SJSA1 (cell line): ENCODE results near the gene SMYD2. TPM values are rescaled to one million over a fixed set of nuclear protein-coding genes. Genes with fewer than 3 reads are reported as not detected.

Experiments used
- DNase-seq, 2 experiments: peaks; one replicate each; pipeline ENCODE4 v3.0.0-alpha.2; 2015 to 2020; ENCODE audit warnings: low spot score in 2 of 2, low read depth in 1 of 2
- H3K27ac ChIP-seq: fragments of 250-450 bp; sonication (Bioruptor Pico); 2 replicates; pipeline ENCODE4 v1.5.1; 2020; ENCODE audit warnings: mild to moderate bottlenecking, moderate library complexity
- H3K27me3 ChIP-seq: fragments of 250-450 bp; sonication (Bioruptor Pico); replicated peaks from 2 replicates; pipeline ENCODE4 v1.5.1; 2020; ENCODE audit warnings: mild to moderate bottlenecking, moderate library complexity
- H3K36me3 ChIP-seq: fragments of 250-450 bp; sonication (Bioruptor Pico); 2 replicates; pipeline ENCODE4 v1.5.1; 2020; ENCODE audit warnings: mild to moderate bottlenecking
- H3K4me1 ChIP-seq: fragments of 250-450 bp; sonication (Bioruptor Pico); replicated peaks from 2 replicates; pipeline ENCODE4 v1.6.1; 2021; ENCODE audit warnings: mild to moderate bottlenecking
- H3K4me3 ChIP-seq: fragments of 250-450 bp; sonication (Bioruptor Pico); 2 replicates; pipeline ENCODE4 v1.5.1; 2020; ENCODE audit warnings: mild to moderate bottlenecking
- H3K9me3 ChIP-seq: fragments of 250-450 bp; sonication (Bioruptor Pico); replicated peaks from 2 replicates; pipeline ENCODE4 v1.5.1; 2020; ENCODE audit warnings: mild to moderate bottlenecking
- total RNA-seq: library from RNA; depleted of rRNA; stranded (reverse); fragments of >200 nt; shearing (Covaris generic); gene quantifications from 2 replicates; pipeline ENCODE4 v1.2.3, GENCODE V29; 2014

Gene SMYD2
- total RNA-seq, 1 experiment from 2014 or later: 69.5 TPM

DNA sequence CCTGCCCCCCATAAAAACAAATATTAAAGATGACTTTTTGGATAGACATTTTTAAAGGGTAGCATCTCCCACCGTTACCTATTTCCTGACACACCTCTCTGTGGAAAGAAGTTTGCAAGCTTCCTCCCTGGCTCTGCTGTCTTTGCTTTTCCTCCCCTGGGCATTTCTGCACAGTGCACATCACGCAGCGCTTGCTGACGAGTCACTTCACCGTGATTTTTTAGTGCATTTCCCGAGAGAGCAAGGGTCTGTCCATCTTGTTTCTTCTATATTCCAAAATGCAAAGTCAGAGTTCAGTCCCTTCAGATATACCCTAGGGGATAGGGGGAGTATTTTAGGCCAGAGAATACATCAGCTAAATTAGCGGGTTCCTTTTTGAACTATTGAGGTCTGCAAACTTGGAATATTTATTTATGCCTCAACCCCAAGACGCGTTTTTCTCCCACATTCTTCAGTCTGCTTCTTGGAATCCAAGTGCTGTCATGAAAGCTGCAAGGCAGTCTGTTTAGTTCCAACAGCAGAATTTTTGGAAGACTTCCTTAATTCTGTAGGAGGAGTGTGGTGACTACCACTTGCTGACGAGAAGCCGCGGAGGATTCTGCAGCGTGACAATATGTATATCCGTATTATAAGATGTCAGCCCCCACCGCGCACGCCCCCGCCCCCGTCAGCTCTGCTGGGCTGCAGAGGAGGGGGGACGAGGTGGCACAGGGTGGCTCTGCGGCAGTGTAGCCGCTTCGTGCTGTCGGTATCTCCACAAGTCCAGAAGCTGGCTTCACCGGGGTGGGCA lies 22.4 kb downstream of the SMYD2 start:
- no peak overlapping the region for H3K27ac ChIP-seq
- H3K4me1 ChIP-seq: no peaks in the 10 kb centered on the region; the same call in 1 of the 2 replicates
- no peaks in the 10 kb centered on the region for H3K27me3 ChIP-seq
- H3K9me3 ChIP-seq: no peaks in the 10 kb centered on the region
- no peak for DNase-seq
- no peak overlapping the region for H3K4me3 ChIP-seq
- peaks cover 3% of the 10 kb centered on the region; the same call in 1 of the 2 replicates for H3K36me3 ChIP-seq

DNA sequence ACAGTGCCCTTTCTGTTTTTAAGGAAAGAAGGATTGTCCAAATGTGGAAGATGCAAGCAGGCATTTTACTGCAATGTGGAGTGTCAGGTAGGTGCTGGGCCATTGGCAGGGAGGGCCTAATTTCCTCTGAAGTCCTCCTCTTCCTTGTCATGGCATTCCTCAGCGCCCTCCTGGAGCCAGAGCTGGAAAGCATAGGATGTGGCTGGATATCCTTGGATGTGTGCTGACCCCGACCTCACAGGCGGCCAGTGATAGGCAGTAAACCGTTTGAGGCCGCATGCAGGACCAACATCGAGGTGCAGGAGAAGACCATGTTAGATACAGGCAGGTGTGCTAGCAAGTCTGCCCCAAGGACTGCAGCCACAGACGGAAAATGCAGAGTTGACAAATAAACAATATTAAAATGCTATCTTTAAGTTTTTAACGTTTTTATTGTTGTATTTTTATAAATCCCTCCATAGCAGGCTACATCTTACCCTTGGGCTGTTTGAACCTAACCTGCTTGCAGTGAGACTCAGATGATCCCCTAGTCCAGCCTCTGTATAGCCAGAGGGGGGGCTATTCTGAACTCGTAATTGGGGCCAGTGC lies 24.3 kb downstream of the SMYD2 start:
- no peaks in the 10 kb centered on the region for H3K9me3 ChIP-seq
- H3K4me1 ChIP-seq: no peaks in the 10 kb centered on the region; the same call in 1 of the 2 replicates
- H3K27me3 ChIP-seq: no peaks in the 10 kb centered on the region
- no peak for DNase-seq
- peaks cover 3% of the 10 kb centered on the region; the same call in 1 of the 2 replicates for H3K36me3 ChIP-seq
- H3K4me3 ChIP-seq: no peak overlapping the region
- no peak overlapping the region for H3K27ac ChIP-seq

DNA sequence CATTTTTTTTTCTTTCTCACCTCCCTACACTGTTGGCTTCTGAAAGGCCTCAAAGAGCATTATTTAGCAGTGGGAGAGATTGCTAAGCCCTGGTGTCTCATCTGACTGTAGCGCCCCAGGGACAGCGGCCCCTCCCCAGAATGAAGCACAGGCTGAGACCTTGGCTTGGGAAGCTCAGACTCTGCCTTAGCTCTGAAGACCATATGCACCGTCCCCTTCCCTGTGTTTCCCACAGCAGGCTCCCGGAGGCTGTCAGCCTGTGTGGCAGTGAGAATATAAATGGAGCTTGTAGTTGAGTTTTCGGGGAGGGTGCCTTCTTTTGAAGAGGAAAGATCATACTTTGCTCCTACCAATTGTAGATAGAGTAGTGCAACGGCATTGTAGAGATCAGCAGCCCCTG lies 25.3 kb downstream of the SMYD2 start:
- DNase-seq: no peak
- Histone ChIP-seq H3K9me3 (no peaks in the 10 kb centered on the region), H3K36me3 (peaks cover 3% of the 10 kb centered on the region; the same call in 1 of the 2 replicates), H3K4me1 (no peaks in the 10 kb centered on the region; the same call in 1 of the 2 replicates), H3K27ac (no peak overlapping the region), H3K4me3 (no peak overlapping the region), H3K27me3 (no peaks in the 10 kb centered on the region)

DNA sequence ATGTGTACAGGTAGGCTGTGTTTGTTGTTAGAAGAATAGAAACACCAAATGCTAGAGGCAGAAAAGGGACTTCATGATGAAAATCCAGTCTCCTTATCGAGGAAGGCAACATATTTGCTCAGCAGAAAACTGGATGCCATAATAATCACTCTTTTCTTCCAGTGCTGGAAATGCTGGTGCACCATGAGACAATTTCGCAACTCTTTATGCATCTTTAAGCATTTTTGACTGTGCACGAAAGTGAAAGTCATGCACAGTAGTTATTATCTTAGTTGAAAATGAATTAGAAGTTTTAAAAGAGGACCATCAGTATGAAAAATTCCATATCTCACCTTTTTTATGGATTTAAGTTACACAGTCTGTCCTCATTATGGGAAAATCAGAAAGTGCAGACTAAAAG lies 29.1 kb downstream of the SMYD2 start:
- Histone ChIP-seq H3K9me3 (no peaks in the 10 kb centered on the region), H3K4me3 (no peak overlapping the region), H3K27me3 (no peaks in the 10 kb centered on the region), H3K4me1 (no peaks in the 10 kb centered on the region), H3K36me3 (peaks cover 2% of the 10 kb centered on the region; the same call in 1 of the 2 replicates), H3K27ac (no peak overlapping the region)
- DNase-seq: no peak

DNA sequence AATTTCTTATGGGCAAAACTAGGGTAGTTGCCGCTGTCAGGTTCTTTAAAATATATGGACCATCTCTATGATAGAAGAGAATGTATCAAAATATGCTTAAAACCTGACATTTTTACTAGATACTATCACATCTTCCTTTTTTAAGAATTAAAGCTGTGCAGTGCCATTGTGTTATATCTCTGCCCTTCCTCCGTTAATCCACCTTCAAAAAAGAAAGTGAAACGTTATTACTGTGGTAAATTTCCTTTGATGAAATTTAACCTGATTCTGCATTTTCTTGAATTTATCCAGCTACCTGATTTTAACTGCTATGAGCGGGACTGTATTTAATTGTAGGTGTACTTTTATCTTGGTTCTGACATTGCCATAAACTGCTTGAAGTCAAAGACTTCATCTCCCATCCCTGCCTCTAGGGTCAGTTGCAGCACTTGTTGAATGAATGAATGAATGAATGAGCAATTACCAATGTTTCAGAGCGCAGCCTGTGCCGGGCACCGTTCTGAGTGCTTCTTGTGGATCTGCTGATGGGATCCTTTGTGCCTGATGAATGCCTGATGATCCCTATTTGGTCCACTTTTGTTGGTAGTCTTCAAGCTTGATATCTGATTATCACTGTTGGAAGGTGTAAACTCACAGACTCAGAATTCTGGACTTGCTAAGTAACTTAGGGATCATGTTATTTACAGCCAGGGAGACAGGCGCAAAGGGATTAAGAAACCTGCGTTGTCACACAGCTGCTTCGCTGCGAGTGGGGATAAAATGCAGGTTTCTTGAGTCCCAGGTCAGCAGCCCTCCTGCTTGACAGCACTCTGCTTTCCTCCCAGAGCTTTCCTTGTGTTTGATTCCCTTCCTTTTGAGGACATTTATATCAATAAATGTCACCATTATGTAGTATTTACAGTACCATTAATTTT lies 30.1 kb downstream of the SMYD2 start:
- no peak overlapping the region for H3K4me3 ChIP-seq
- H3K36me3 ChIP-seq: peaks cover 7% of the 10 kb centered on the region
- H3K4me1 ChIP-seq: no peaks in the 10 kb centered on the region
- DNase-seq: no peak
- no peaks in the 10 kb centered on the region for H3K27me3 ChIP-seq
- no peak overlapping the region for H3K27ac ChIP-seq
- H3K9me3 ChIP-seq: no peaks in the 10 kb centered on the region

DNA sequence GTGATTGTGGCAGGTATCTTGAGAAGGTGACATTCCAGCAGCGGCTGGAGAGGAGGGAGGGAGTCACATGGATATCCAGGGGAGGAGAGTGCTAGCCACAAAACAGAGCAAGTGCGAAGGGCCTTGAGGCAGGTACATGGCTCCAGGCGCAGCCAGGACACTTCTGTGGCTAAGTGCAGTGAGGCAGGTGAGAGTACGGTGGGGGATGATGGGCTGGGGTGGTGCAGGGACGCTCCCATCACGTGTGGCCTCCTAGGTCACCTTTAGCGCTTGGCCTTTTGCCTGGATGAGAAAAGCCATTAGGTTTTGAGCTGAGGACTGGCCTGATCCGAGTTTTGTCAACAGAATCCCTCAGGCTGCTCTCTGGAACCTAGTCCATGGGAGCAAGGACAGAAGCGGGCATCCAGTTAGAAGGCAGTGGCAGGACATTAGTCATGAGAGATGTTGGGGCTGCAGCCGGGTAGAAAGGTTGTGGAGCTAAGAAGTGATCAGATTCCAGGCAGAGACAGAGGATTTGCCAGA lies 31.6 kb downstream of the SMYD2 start:
- DNase-seq: no peak
- Histone ChIP-seq H3K36me3 (peaks cover 7% of the 10 kb centered on the region), H3K4me1 (0 out of 2 replicates have a peak, but pooled peaks cover 3% of the 10 kb centered on the region), H3K4me3 (no peak overlapping the region), H3K27me3 (no peaks in the 10 kb centered on the region), H3K27ac (no peak overlapping the region), H3K9me3 (no peaks in the 10 kb centered on the region)

DNA sequence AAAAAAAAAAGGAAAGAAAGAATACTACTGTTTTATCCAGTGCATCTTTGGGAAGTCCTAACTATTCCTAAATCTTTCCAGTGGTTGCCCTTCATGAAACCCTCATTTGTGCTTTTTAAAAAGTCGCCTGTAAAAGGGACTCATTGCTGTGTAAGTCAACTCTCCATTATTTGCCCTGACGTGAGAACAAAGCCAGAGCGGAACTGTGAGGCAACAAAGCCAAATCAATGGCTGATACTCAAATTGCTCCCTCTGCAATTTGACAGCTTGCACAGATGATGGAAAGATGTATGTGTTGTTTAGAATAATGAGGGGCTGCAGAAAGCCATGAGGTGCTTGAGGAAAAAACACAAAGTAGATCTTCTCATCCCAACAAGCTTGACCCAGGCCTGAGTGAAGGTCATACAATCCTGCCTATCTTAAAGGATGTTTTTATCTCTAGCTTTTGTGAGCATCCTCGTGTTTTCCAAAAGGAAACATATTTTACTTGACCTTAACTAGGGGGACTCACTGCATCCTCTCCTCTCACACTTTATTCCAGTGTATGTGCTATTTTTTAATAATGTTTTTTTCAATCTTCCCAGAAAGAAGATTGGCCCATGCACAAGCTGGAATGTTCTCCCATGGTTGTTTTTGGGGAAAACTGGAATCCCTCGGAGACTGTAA lies 33.4 kb downstream of the SMYD2 start:
- no peaks in the 10 kb centered on the region for H3K27me3 ChIP-seq
- H3K4me3 ChIP-seq: no peak overlapping the region
- H3K9me3 ChIP-seq: no peaks in the 10 kb centered on the region
- H3K27ac ChIP-seq: no peak overlapping the region
- H3K4me1 ChIP-seq: 0 out of 2 replicates have a peak, but pooled peaks cover 3% of the 10 kb centered on the region
- peaks cover 11% of the 10 kb centered on the region for H3K36me3 ChIP-seq
- DNase-seq: no peak

DNA sequence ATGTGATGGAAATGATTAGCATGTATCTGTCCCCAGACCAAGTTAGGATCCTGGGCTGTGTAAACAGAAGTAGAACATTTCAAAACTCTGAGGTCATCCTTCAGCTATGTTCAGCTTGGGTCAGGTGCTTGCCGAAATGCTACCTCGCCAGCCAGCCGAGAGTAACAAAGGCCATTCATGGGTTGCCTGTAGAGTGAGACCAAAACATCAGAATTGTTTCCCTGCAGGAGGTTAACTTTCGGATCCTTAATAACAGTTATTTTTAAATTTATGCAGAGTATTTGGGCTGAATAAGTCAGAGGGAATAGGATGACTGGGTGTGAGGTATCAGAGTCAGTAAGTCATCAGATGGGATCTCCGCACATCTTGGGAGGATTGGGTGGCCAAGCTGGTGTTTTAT lies 35.6 kb downstream of the SMYD2 start:
- Histone ChIP-seq H3K36me3 (peaks cover 20% of the 10 kb centered on the region), H3K27me3 (no peaks in the 10 kb centered on the region), H3K9me3 (no peaks in the 10 kb centered on the region), H3K4me1 (0 out of 2 replicates have a peak, but pooled peaks cover 3% of the 10 kb centered on the region), H3K4me3 (no peak overlapping the region), H3K27ac (no peak overlapping the region)
- no peak for DNase-seq

DNA sequence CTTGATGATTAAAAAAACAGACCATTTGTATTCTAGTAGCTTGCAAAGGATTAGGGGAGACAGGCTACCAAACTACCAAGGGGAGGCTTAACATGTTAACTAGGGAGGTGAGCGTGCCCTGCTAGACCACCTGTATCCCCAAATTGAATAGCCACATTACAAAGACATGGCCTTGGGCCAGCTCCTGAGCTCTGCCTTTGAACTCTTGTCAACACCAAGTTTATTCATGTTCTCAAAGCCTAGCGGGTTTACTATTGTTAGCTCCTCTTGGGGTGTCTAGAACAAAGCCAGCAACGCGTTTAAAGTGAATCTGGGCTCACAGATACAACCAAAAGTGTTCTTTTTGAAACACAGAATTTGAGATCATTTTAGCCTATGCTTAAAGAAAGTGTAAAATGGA lies 36.3 kb downstream of the SMYD2 start:
- Histone ChIP-seq H3K9me3 (no peaks in the 10 kb centered on the region), H3K4me1 (0 out of 2 replicates have a peak, but pooled peaks cover 3% of the 10 kb centered on the region), H3K36me3 (peaks cover 20% of the 10 kb centered on the region), H3K27ac (no peak overlapping the region), H3K27me3 (no peaks in the 10 kb centered on the region), H3K4me3 (no peak overlapping the region)
- no peak for DNase-seq

DNA sequence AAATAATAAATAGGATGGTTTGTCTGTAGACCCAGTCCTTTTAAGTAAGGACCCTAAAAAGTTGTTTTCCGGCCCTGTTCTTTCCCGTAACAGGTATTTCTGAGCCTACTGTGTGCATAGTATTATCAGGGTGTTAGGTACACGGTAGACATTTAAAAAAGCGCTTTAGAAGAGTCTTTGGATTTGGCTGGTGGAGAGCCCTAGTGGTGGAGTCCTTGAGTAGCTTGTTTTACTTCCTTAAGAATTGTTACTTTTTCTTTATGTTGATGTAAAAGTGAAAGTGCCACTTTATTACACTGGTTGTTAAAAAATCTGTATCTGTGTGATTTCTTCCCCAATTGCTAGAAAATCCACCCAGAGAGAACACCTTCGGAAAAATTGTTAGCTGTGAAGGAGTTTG lies 36.8 kb downstream of the SMYD2 start:
- no peaks in the 10 kb centered on the region for H3K9me3 ChIP-seq
- no peak for DNase-seq
- peaks cover 20% of the 10 kb centered on the region for H3K36me3 ChIP-seq
- no peak overlapping the region for H3K4me3 ChIP-seq
- H3K4me1 ChIP-seq: 0 out of 2 replicates have a peak, but pooled peaks cover 3% of the 10 kb centered on the region
- no peaks in the 10 kb centered on the region for H3K27me3 ChIP-seq
- H3K27ac ChIP-seq: no peak overlapping the region

DNA sequence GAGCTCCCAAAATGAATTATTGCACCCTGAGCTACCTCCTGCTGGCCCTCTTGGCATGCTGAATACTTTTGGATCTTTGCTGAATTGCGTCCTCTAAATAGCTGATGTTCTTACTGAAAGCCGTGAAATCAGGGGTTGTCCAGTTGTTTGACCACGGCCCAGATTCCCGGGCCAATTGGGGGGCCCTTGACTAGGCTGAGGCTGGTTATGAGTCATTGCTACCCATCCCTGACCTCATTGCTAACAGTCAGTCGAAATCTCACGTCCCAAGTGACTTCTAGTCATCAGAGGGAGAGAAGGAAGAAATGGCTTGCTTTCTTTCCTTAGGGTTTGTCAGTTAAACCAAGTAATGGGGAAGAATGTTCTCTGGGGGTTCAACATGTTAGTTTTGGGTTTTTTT lies 37.4 kb downstream of the SMYD2 start:
- H3K27ac ChIP-seq: no peak overlapping the region
- 0 out of 2 replicates have a peak, but pooled peaks cover 3% of the 10 kb centered on the region for H3K4me1 ChIP-seq
- H3K27me3 ChIP-seq: no peaks in the 10 kb centered on the region
- H3K4me3 ChIP-seq: no peak overlapping the region
- DNase-seq: no peak
- no peaks in the 10 kb centered on the region for H3K9me3 ChIP-seq
- peaks cover 20% of the 10 kb centered on the region for H3K36me3 ChIP-seq

DNA sequence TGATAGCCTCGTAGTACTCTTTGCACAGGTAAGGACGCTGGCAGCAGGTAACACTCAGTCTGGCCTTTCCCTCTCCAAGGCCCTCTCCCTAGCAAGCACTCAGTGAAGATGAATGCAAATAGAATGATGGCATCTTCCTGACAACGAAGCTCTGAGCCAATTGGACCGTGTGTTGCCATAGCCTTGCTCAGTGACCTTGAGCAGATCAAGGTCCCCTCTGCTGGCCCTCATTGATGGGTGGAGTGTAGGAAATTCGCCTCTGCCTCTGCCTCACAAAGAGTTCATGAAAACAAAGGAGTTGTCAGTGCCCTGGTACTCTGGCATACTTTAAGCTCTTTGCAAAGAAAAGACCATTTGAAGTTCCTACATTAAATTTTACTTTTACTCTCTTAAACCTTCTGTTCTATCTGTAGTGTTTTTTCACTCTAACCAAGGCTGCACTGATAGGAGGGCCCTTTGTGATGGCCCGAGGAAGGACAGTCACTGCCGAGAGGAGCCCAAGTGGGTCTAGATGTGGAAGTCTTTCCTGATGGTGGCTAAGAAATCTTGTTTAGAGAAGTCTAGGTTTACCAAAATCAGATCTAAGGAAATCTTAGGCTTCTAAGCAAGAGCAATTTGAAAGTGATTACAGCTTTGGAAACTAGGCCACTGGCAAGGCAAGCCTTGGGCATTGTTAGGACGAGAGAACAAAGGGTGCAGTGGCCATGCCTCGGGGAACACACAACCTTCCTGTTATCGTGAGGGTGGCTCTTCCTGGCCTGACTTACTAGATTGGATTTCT lies 38.2 kb downstream of the SMYD2 start:
- Histone ChIP-seq H3K36me3 (peaks cover 20% of the 10 kb centered on the region), H3K27me3 (no peaks in the 10 kb centered on the region), H3K27ac (no peak overlapping the region), H3K4me1 (0 out of 2 replicates have a peak, but pooled peaks cover 3% of the 10 kb centered on the region), H3K4me3 (no peak overlapping the region), H3K9me3 (no peaks in the 10 kb centered on the region)
- no peak for DNase-seq
